ENCODE measurements around the gene RPL19. TPM values are rescaled to one million over a fixed set of nuclear protein-coding genes. Genes with fewer than 3 reads are reported as not detected.

The RPL19 gene
- polyA plus RNA-seq, 1 donor (not counting 4 experiments of a cell fraction or from before 2014, with no cell fraction given): 1,957 TPM

DNA sequence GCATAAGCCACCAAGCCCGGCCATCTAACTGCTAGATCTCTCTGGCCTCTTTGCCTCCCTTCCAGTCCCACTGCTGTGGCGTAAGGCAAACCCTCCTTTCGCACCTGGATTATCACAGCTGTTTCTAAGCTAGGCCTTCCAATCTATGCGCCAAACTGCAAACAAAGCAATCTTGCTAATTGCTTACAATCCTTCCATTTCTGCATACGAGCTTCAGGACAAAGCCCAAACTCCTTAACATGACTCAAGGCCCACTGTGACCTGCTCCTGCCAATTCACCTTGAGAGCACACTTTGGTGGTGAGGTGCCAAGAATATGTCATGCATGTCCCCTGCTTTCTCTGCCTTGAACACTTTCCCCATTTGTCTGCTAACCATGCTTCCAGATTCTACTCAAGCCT, 28.1 kb upstream of the RPL19 start:
- no peak for DNase-seq (ENCODE audit: low read depth, low spot score)
- Histone ChIP-seq H3K27me3 (ENCODE audit: control insufficient read depth, extremely low read depth, insufficient read depth, low read length) (peaks cover 3% of the 10 kb centered on the region), H3K9ac (ENCODE audit: control insufficient read depth, extremely low read depth, insufficient read depth, low read length) (no peak overlapping the region), H4K20me1 (ENCODE audit: control insufficient read depth, extremely low read depth, insufficient read depth, low read length) (peaks cover 3% of the 10 kb centered on the region), H3K9me3 (ENCODE audit: control insufficient read depth, low read depth, low read length) (no peaks in the 10 kb centered on the region), H3K4me1 (ENCODE audit: control insufficient read depth, extremely low read depth, insufficient read depth, low read length) (peaks cover 1% of the 10 kb centered on the region), H3K9me1 (ENCODE audit: control insufficient read depth, extremely low read depth, insufficient read depth, low read length) (no peaks in the 10 kb centered on the region), H3K36me3 (ENCODE audit: control insufficient read depth in 2 of 2, extremely low read depth in 1 of 2, insufficient read depth in 2 of 2, low read length in 2 of 2) (peaks cover 4 to 10% of the 10 kb centered on the region in 2 experiments), H3K79me2 (ENCODE audit: control insufficient read depth, insufficient read depth, low read length) (no peaks in the 10 kb centered on the region), H3K4me2 (ENCODE audit: control insufficient read depth, extremely low read depth, insufficient read depth, low read depth, low read length) (no peak overlapping the region), H3K4me3 (ENCODE audit: control insufficient read depth in 2 of 3, extremely low read depth in 1 of 3, insufficient read depth in 2 of 3, low read depth in 1 of 3, low read length in 3 of 3) (no peak overlapping the region), H3K27ac (ENCODE audit: control insufficient read depth, insufficient read depth, low read length) (no peak overlapping the region), H2AFZ (ENCODE audit: control insufficient read depth, low read length) (no peak overlapping the region)
- no peak for FAIRE-seq
- dilution Hi-C loops (cut with MboI; ENCODE audit: extremely low pct_ligation_motif_present, low sequenced_read_pairs): no loop called here
- TF ChIP-seq EZH2 (IDR thresholded peaks at IDR 0.05; ENCODE audit: low read length) (no peak), CTCF (optimal IDR thresholded peaks at IDR 0.05 in 1 of 3, IDR thresholded peaks at IDR 0.05 in 1 of 3, conservative IDR thresholded peaks at IDR 0.05 in 1 of 3; ENCODE audit: extremely low read depth in 1 of 3, insufficient read depth in 2 of 3, low read length in 3 of 3) (no peak)

DNA sequence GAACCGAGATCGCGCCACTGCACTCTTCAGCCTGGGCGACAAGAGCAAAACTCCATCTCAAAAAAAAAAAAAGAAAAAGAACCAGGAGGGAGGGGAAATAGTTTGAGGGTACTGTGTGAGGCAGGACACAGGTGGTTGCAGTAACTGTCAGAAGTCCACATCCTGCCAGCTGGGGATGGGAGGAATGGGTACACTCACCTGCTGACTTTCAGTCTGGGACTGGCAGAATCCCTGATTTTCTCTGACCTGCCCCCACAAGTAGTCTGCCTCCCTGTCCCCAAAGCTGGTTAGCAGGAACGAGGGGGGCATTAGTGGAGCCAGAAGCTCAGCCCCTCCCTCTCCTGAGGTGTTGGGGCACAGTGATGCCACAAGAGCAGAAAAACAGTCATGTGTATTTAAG, 27.0 kb upstream of the RPL19 start:
- no peak overlapping the region for H3K27ac ChIP-seq (ENCODE audit: control insufficient read depth, insufficient read depth, low read length)
- H3K4me2 ChIP-seq (ENCODE audit: control insufficient read depth, extremely low read depth, insufficient read depth, low read depth, low read length): no peak overlapping the region
- peaks cover 14 to 18% of the 10 kb centered on the region in 2 experiments for H3K36me3 ChIP-seq (ENCODE audit: control insufficient read depth in 2 of 2, extremely low read depth in 1 of 2, insufficient read depth in 2 of 2, low read length in 2 of 2)
- H3K4me1 ChIP-seq (ENCODE audit: control insufficient read depth, extremely low read depth, insufficient read depth, low read length): no peaks in the 10 kb centered on the region
- no peak for DNase-seq (ENCODE audit: low read depth, low spot score)
- no peak overlapping the region for H3K9ac ChIP-seq (ENCODE audit: control insufficient read depth, extremely low read depth, insufficient read depth, low read length)
- FAIRE-seq: no peak
- peaks cover 3% of the 10 kb centered on the region for H4K20me1 ChIP-seq (ENCODE audit: control insufficient read depth, extremely low read depth, insufficient read depth, low read length)
- TF ChIP-seq EZH2 (IDR thresholded peaks at IDR 0.05; ENCODE audit: low read length): no peak
- TF ChIP-seq CTCF (optimal IDR thresholded peaks at IDR 0.05 in 1 of 3, IDR thresholded peaks at IDR 0.05 in 1 of 3, conservative IDR thresholded peaks at IDR 0.05 in 1 of 3; ENCODE audit: extremely low read depth in 1 of 3, insufficient read depth in 2 of 3, low read length in 3 of 3): no peak
- H3K9me3 ChIP-seq (ENCODE audit: control insufficient read depth, low read depth, low read length): no peaks in the 10 kb centered on the region
- H2AFZ ChIP-seq (ENCODE audit: control insufficient read depth, low read length): no peak overlapping the region
- no peaks in the 10 kb centered on the region for H3K9me1 ChIP-seq (ENCODE audit: control insufficient read depth, extremely low read depth, insufficient read depth, low read length)
- H3K4me3 ChIP-seq (ENCODE audit: control insufficient read depth in 2 of 3, extremely low read depth in 1 of 3, insufficient read depth in 2 of 3, low read depth in 1 of 3, low read length in 3 of 3): no peak overlapping the region
- no peaks in the 10 kb centered on the region for H3K79me2 ChIP-seq (ENCODE audit: control insufficient read depth, insufficient read depth, low read length)
- peaks cover 3% of the 10 kb centered on the region for H3K27me3 ChIP-seq (ENCODE audit: control insufficient read depth, extremely low read depth, insufficient read depth, low read length)
- dilution Hi-C loops (cut with MboI; ENCODE audit: extremely low pct_ligation_motif_present, low sequenced_read_pairs): no loop called here

Measured in keratinocyte (primary cell).